ENCODE results near the gene PTPRT. TPM values are rescaled to one million over a fixed set of nuclear protein-coding genes. Genes with fewer than 3 reads are reported as not detected.
A peak's percentile ranks its signal among the peaks of the same experiment; 100 is the strongest.

PTPRT gene
- total and polyA plus RNA-seq, 8 donors: 0.23 to 1.8 (median 0.95) TPM

DNA sequence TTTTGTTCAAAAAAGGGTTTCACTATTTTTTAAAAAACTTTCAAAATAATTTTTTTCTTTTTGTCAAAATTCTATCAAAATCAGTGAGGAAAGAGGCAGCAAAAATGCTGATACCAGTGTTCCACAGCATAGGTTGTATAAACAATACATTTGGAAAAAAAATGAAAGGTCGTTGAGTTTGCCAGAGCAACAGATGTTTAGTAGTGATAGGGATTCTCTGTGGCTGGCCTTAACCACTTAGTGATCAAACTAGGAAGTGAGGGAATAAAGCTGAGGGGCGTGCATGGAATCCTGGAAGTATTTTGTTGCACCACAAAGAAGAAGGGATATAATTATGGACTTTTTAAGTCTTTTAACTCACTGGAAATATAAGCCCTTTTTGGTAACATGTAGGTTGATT lies 1016.3 kb downstream of the PTPRT start:
- no peak for FAIRE-seq

DNA sequence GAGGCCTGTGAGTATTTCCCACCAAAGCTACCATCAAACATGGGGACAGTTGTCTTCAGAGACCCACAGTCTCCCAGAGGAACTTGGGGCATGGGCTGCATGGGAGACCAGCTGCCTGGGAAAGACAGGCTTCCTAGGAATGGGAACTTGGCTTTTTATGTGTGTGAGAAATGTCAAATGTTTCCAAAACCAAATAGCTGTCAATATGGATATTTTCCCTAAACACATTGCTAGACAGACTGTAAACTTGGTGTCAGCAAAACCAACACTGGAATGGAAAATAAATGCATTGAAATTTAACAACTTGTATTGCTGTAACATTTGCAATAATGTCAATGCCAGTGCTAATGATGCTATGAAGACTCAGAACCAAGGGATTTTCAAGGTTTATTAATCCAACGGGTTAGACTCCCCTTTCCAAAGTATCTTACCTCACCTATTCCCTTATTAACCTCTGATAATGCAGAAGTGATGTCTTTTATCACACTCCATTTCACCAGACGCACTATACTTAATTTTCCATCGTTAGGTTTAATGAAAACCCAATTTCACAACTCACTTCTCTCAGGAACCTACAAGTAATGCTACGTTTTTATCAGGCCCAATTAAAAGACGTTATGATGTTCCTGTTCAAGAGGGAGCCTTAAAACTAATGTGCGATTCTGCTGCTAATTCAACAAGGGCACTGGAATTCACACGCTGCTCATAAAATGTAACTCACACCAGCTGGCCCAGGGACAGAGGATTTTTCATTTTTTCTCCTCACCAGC lies 1025.4 kb downstream of the PTPRT start:
- Histone ChIP-seq H3K4me1 (no peaks in the 10 kb centered on the region), H3K27ac (no peak overlapping the region), H3K4me3 (no peak overlapping the region), H3K36me3 (no peaks in the 10 kb centered on the region), H3K9me3 (no peaks in the 10 kb centered on the region), H3K27me3 (peaks cover 0 to 6% (median 0%) of the 10 kb centered on the region in 4 donors)
- WGBS, 2 donors: 63 to 65% methylated on average over 7 of the region's 7 CpGs
- no peak for DNase-seq
- no peak for ATAC-seq
- TF ChIP-seq, protein P1, sequence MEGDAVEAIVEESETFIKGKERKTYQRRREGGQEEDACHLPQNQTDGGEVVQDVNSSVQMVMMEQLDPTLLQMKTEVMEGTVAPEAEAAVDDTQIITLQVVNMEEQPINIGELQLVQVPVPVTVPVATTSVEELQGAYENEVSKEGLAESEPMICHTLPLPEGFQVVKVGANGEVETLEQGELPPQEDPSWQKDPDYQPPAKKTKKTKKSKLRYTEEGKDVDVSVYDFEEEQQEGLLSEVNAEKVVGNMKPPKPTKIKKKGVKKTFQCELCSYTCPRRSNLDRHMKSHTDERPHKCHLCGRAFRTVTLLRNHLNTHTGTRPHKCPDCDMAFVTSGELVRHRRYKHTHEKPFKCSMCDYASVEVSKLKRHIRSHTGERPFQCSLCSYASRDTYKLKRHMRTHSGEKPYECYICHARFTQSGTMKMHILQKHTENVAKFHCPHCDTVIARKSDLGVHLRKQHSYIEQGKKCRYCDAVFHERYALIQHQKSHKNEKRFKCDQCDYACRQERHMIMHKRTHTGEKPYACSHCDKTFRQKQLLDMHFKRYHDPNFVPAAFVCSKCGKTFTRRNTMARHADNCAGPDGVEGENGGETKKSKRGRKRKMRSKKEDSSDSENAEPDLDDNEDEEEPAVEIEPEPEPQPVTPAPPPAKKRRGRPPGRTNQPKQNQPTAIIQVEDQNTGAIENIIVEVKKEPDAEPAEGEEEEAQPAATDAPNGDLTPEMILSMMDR (IDR thresholded peaks at IDR 0.05): no peak
- FAIRE-seq: no peak
- intact Hi-C loops (cut with DNase I): no loop called here

More for the DNA sequence above, 1016.3 kb downstream of the PTPRT start:
- intact Hi-C loops (cut with DNase I): no loop called here
- TF ChIP-seq, protein P1 (IDR thresholded peaks at IDR 0.05): no peak
- no peak overlapping the region for H3K27ac ChIP-seq
- H3K4me1 ChIP-seq: no peaks in the 10 kb centered on the region
- no peak overlapping the region for H3K4me3 ChIP-seq
- peak in 2 of 4 donors; percentile 31 to 54 for ATAC-seq
- no peaks in the 10 kb centered on the region for H3K9me3 ChIP-seq
- H3K36me3 ChIP-seq: no peaks in the 10 kb centered on the region
- H3K27me3 ChIP-seq: no peaks in the 10 kb centered on the region
- DNase-seq: no peak
- WGBS, 2 donors: 27 to 33% methylated on average over 2 of the region's 2 CpGs

DNA sequence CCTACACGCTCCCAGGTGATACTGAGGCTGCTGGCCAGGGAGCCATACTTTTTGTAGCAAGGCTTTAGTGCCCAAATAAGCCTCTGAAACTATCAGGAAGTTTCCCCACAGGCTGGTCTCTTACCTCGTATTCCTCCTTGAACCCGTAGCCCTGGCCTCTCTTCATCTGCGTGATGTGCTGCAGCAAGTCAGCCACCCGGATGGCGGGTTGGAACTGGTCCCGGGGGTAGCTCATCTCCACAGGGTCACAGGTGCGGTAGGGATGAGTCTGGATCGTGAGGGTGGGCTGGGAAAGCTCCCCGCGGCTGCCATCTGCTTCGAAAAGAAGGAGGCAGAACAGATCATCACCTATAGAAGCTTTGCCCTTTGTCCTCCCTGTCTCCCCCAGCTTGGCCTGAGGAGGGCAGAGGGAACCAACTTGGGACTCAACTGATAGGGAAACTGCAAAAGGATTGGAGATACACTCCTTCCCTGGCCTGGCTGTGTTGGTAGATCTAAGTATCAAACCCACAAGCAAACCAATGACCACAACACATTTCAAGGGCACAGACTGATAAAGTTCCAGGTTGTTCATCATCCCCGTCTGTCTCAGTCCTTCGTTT lies 1028.4 kb downstream of the PTPRT start:
- Histone ChIP-seq H3K4me3 (no peak overlapping the region), H3K27me3 (peaks cover 0 to 6% (median 0%) of the 10 kb centered on the region in 4 donors), H3K27ac (no peak overlapping the region), H3K9me3 (no peaks in the 10 kb centered on the region), H3K4me1 (no peaks in the 10 kb centered on the region), H3K36me3 (no peaks in the 10 kb centered on the region)
- 68 to 76% methylated on average over 13 to 14 of the region's 14 CpGs for WGBS, 2 donors
- TF ChIP-seq, protein P1 (IDR thresholded peaks at IDR 0.05): no peak
- intact Hi-C loops (cut with DNase I): no loop called here
- DNase-seq (no peak), FAIRE-seq (no peak), ATAC-seq (no peak)

DNA sequence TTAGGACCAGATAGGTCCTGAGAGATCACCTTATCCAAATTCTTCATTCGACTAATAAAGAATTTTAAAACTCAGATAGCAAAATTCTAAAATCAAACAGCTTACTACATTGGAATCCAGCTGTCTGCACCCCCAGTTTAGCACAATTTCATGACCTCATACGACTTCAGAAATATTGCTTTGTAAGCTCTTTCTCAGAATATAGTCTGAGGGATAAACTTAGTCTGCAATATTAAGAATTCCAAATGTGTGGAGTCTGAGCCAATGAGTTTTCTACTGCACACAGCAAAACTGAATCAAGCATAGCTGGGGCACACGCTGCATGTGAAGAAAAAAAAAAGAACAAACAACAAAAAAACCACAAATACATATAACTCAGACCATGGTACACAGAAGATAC lies 1029.9 kb downstream of the PTPRT start:
- FAIRE-seq: no peak
- no peaks in the 10 kb centered on the region for H3K4me1 ChIP-seq
- H3K4me3 ChIP-seq: no peak overlapping the region
- intact Hi-C loops (cut with DNase I): no loop called here
- no peaks in the 10 kb centered on the region for H3K9me3 ChIP-seq
- no peaks in the 10 kb centered on the region for H3K27me3 ChIP-seq
- ATAC-seq: no peak
- DNase-seq: no peak
- TF ChIP-seq, protein P1 (IDR thresholded peaks at IDR 0.05): no peak
- H3K36me3 ChIP-seq: no peaks in the 10 kb centered on the region
- no peak overlapping the region for H3K27ac ChIP-seq
- WGBS, 2 donors: 46 to 49% methylated on average over 3 of the region's 3 CpGs

DNA sequence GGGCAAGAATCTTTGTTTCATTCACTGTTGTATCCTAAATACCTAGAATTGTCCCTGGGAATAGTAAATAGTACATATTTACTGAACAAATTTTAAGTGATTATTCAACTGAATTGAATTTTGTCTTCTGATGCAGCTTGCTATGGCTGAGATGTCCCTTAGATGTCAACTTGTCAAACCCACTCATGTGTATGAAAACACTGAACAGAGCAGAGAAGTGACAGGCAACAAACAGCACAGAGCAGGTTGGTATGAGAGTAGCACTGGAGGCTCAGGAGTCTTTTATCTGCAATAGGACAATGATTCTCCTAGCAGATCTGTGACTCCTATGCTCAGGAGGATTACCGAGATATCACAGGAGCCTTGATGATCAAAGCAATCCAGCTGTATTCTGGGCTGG lies 1031.4 kb downstream of the PTPRT start:
- no peaks in the 10 kb centered on the region for H3K27me3 ChIP-seq
- H3K4me3 ChIP-seq: no peak overlapping the region
- intact Hi-C loops (cut with DNase I): no loop called here
- TF ChIP-seq, protein P1 (IDR thresholded peaks at IDR 0.05): no peak
- FAIRE-seq (no peak), ATAC-seq (no peak), DNase-seq (no peak)
- no peaks in the 10 kb centered on the region for H3K9me3 ChIP-seq
- 84 to 86% methylated on average over 1 of the region's 1 CpG for WGBS, 2 donors
- H3K4me1 ChIP-seq: no peaks in the 10 kb centered on the region
- no peak overlapping the region for H3K27ac ChIP-seq
- no peaks in the 10 kb centered on the region for H3K36me3 ChIP-seq

Data from pancreas (tissue), 10 donors.